Spleen (tissue), 7 donors: ENCODE measurements around the gene C7orf33.

Experiments used
- CTCF ChIP-seq, 11 experiments: fragments of 200-600 bp in 7 of 11; fragments of 450-650 bp in 4 of 11; sonication (generic) in 4 of 11; IDR thresholded peaks in 8 of 11; conservative IDR thresholded peaks in 3 of 11; 1 replicate in 7 of 11; 2 replicates in 4 of 11; pipeline versions ENCODE4 v1.4.0 to v1.8.0; 2016 to 2021; ENCODE audit warnings: antibody characterized with exemption in 11 of 11, inconsistent platforms in 4 of 11, mild to moderate bottlenecking in 1 of 11
- POLR2AphosphoS5 ChIP-seq, 3 donors: sonication (generic); formaldehyde crosslinking; IDR thresholded peaks; one replicate each; pipeline ENCODE4 v1.5.1; 2017; ENCODE audit warnings: antibody characterized with exemption in 3 of 3
- donor health status: DM: no; HTN: no; CAD: no; lungs with moderate emphysema.
- donor health status: DM: no; HTN: no; CAD: no.
- donor health status: DM: no; HTN: no; CAD: no.

DNA sequence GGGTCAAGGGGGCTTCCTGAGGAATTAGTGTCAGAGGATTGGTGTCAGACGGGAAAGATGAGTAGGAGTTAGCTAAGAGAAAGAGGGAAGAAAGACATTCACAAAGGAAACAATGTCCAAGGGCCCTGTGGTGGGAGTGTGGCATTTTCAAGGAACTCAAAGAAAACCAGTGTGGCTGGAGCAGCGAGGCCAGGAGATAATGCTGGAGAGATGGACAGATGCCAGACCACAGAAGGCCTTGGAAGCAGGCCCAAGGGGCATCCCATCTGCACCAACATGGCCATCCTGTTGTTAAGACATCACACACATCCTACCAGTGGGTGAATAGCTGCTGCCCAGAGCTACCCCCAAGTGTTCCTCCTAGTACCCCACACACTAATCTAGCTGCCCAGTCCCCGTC, 72.1 kb downstream of the C7orf33 start:
- TF ChIP-seq POLR2AphosphoS5 (IDR thresholded peaks at IDR 0.05): no peak
- TF ChIP-seq CTCF (IDR thresholded peaks at IDR 0.05 in 8 of 11, conservative IDR thresholded peaks at IDR 0.05 in 3 of 11): no peak
